Hepatocyte (in vitro differentiated cells): Measurements from ENCODE around the gene ITSN1. TPM values are rescaled to one million over a fixed set of nuclear protein-coding genes. Genes with fewer than 3 reads are reported as not detected.
"Not testable (repeated sequence)": the region's sequence is repeated elsewhere in the genome, so short reads cannot be mapped to it uniquely, and the experiment has no call there.

ENCODE experiments used
- DNase-seq: peaks from one replicate; pipeline ENCODE4 v3.0.0-alpha.2; 2016; ENCODE audit warnings: low spot score
- H2AFZ ChIP-seq: fragments of 200-600 bp; sonication (generic); 2 replicates; pipeline ENCODE4 v1.6.0; 2016; ENCODE audit warnings: antibody characterized with exemption, mild to moderate bottlenecking
- H3K27ac ChIP-seq: fragments of 200-600 bp; sonication (generic); 2 replicates; pipeline ENCODE4 v1.5.1; 2016; ENCODE audit warnings: mild to moderate bottlenecking
- H3K27me3 ChIP-seq: fragments of 200-600 bp; sonication (generic); 2 replicates; pipeline ENCODE4 v1.6.1; 2016
- H3K36me3 ChIP-seq: fragments of 200-600 bp; sonication (generic); replicated peaks from 2 replicates; pipeline ENCODE4 v1.5.1; 2016; ENCODE audit warnings: low read depth; ENCODE audit not compliant: insufficient read depth
- H3K4me1 ChIP-seq: fragments of 200-600 bp; sonication (generic); 2 replicates; pipeline ENCODE4 v1.5.1; 2016; ENCODE audit warnings: mild to moderate bottlenecking, moderate library complexity; ENCODE audit not compliant: insufficient read depth
- H3K4me2 ChIP-seq: fragments of 200-600 bp; sonication (generic); 2 replicates; pipeline ENCODE4 v1.6.0; 2016
- H3K4me3 ChIP-seq: fragments of 200-600 bp; sonication (generic); 2 replicates; pipeline ENCODE4 v1.5.1; 2016; ENCODE audit warnings: mild to moderate bottlenecking
- H3K79me2 ChIP-seq: fragments of 200-600 bp; sonication (generic); 2 replicates; pipeline ENCODE4 v1.6.0; 2017; ENCODE audit warnings: mild to moderate bottlenecking
- H3K9me2 ChIP-seq: fragments of 200-600 bp; sonication (generic); replicated peaks from 2 replicates; pipeline ENCODE4 v1.6.0; 2017; ENCODE audit warnings: mild to moderate bottlenecking; ENCODE audit not compliant: insufficient read depth
- H3K9me3 ChIP-seq: fragments of 200-600 bp; sonication (generic); 2 replicates; pipeline ENCODE4 v1.5.1; 2016; ENCODE audit warnings: low read depth, mild to moderate bottlenecking
- H4K20me1 ChIP-seq: fragments of 200-600 bp; sonication (generic); 2 replicates; pipeline ENCODE4 v1.6.0; 2016; ENCODE audit warnings: mild to moderate bottlenecking; ENCODE audit not compliant: insufficient read depth, poor library complexity, severe bottlenecking
- EZH2 ChIP-seq: fragments of 200-600 bp; sonication (generic); IDR thresholded peaks from 2 replicates; pipeline ENCODE4 v1.6.1; 2016; ENCODE audit warnings: antibody characterized with exemption, mild to moderate bottlenecking, borderline replicate concordance
- EZH2phosphoT487 ChIP-seq: fragments of 200-600 bp; sonication (generic); IDR thresholded peaks from one replicate; pipeline ENCODE4 v1.6.1; 2018; ENCODE audit warnings: antibody characterized with exemption, mild to moderate bottlenecking, low read depth, moderate library complexity; ENCODE audit not compliant: unreplicated experiment, severe bottlenecking
- WGBS: methylation state at CpG from one replicate; pipeline ENCODE4 v1.1.6; 2016; ENCODE audit warnings: low lambda C conversion rate; ENCODE audit errors: missing lambda C conversion rate; 5-methylcytosine and 5-hydroxymethylcytosine counted together
- polyA plus RNA-seq: library from polyadenylated mRNA; unstranded; fragments of >200 nt; fragmentation: Nextera tagmentation; extraction: Ambion mirVana; gene quantifications from 2 replicates; pipeline ENCODE4 v1.2.1, GENCODE V29; 2016
- total RNA-seq: library from RNA; depleted of rRNA; stranded (reverse); fragments of >200 nt; gene quantifications from 2 replicates; pipeline ENCODE4 v1.2.3, GENCODE V29; 2014
- TF ChIP-seq, protein P1 (sequence below): fragments of 200-600 bp; sonication (generic); IDR thresholded peaks from 2 replicates; pipeline ENCODE4 v1.5.1; 2016; ENCODE audit warnings: antibody characterized with exemption, mild to moderate bottlenecking; ENCODE audit not compliant: poor library complexity

ITSN1 gene
- total and polyA plus RNA-seq, 2 experiments from 2014 or later, result 43.6 to 46.0 TPM

DNA sequence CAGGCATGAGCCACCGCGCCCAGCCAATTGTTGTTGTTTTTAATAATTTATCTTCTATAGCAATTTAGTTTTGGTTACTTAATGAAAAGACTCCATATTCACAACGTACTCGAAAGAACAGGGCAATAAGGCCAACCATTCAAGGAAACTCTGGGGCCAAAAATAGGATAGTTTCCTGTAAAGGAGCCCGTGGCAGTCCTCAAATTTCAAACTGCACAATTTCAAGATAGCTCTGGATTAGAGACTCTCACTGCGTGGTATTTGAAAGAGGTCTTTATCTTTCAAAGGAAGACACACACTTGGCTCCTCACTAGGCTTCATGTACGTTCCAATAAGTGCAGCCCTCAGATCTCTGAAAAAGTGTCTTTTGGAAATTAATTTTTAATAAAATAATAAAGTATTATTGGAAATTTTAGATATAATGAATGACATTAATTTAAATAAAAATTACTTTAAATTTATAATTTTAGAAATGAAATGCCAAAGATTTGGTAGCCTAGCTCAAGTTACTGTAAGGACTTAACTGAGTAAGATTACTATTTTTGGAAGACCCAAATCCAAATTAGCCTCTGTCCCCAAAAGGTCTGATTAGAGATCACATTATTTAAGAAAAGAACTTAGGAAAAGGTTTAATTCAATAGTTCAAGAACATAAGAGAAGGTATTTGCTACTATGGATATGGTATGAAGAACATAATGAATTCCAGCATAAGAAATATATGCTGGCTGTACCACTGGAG is 31.1 kb upstream of the ITSN1 start:
- WGBS, result 93% methylated on average over 7 of the region's 7 CpGs
- H3K4me1 ChIP-seq, result no peaks in the 10 kb centered on the region
- H4K20me1 ChIP-seq, result no peaks in the 10 kb centered on the region
- H3K79me2 ChIP-seq, result no peaks in the 10 kb centered on the region
- H3K4me2 ChIP-seq, result no peak overlapping the region
- H3K9me3 ChIP-seq, result no peaks in the 10 kb centered on the region
- no peaks in the 10 kb centered on the region for H3K27me3 ChIP-seq
- H3K36me3 ChIP-seq, result no peaks in the 10 kb centered on the region
- no peak for DNase-seq
- no peak for TF ChIP-seq EZH2
- TF ChIP-seq EZH2phosphoT487, result no peak
- TF ChIP-seq, protein P1, sequence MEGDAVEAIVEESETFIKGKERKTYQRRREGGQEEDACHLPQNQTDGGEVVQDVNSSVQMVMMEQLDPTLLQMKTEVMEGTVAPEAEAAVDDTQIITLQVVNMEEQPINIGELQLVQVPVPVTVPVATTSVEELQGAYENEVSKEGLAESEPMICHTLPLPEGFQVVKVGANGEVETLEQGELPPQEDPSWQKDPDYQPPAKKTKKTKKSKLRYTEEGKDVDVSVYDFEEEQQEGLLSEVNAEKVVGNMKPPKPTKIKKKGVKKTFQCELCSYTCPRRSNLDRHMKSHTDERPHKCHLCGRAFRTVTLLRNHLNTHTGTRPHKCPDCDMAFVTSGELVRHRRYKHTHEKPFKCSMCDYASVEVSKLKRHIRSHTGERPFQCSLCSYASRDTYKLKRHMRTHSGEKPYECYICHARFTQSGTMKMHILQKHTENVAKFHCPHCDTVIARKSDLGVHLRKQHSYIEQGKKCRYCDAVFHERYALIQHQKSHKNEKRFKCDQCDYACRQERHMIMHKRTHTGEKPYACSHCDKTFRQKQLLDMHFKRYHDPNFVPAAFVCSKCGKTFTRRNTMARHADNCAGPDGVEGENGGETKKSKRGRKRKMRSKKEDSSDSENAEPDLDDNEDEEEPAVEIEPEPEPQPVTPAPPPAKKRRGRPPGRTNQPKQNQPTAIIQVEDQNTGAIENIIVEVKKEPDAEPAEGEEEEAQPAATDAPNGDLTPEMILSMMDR, result no peak
- H3K9me2 ChIP-seq, result no peaks in the 10 kb centered on the region
- no peak overlapping the region for H2AFZ ChIP-seq
- no peak overlapping the region for H3K4me3 ChIP-seq
- H3K27ac ChIP-seq, result no peak overlapping the region

DNA sequence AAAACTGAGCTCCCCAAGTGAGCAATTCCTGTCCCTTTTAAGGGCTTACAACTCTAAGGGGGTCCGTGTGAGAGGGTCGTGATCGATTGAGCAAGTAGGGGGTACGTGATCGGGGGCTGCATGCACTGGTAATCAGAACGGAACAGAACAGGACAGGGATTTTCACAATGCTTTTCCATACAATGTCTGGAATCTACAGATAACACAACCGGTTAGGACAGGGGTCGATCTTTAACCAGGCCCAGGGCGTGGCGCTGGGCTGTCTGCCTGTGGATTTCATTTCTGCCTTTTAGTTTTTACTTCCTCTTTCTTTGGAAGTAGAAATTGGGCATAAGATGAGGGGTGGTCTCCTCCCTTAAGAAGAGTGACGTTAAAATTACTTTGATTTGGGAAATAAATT is 24.7 kb upstream of the ITSN1 start:
- not testable (repeated sequence) for DNase-seq, H3K9me3 ChIP-seq, H4K20me1 ChIP-seq, H3K27ac ChIP-seq, H3K27me3 ChIP-seq, H3K36me3 ChIP-seq, H3K4me1 ChIP-seq, H3K4me2 ChIP-seq, H3K4me3 ChIP-seq, H3K79me2 ChIP-seq, H3K9me2 ChIP-seq, H2AFZ ChIP-seq
- WGBS, result 89% methylated on average over 11 of the region's 11 CpGs

DNA sequence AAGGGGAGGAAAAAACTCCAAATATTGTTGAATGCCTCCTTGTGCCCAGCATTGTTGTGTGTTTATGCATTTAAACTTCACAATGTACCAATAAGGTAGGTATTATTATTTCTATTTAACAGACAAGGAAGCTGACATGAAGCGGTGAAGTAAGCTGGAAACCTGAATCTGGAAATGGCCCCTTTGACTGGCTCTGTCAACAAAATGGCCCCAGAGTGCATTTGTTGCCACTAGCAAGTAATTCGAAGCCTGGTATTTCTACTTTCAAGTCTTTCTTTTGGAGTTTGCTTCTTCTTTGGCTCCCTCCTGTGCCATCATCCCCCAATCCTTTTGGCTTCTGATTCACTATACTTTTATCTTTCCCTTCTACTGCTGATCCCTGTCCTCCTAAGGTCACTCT is 23.9 kb upstream of the ITSN1 start:
- Histone ChIP-seq H3K36me3 (no peaks in the 10 kb centered on the region), H3K9me3 (no peaks in the 10 kb centered on the region), H4K20me1 (no peaks in the 10 kb centered on the region), H3K9me2 (no peaks in the 10 kb centered on the region), H3K4me1 (no peaks in the 10 kb centered on the region), H3K79me2 (no peaks in the 10 kb centered on the region), H3K27ac (no peak overlapping the region), H3K27me3 (no peaks in the 10 kb centered on the region), H3K4me2 (no peak overlapping the region), H3K4me3 (no peak overlapping the region), H2AFZ (no peak overlapping the region)
- WGBS, result 100% methylated on average over 2 of the region's 2 CpGs
- TF ChIP-seq, protein P1, result no peak
- no peak for TF ChIP-seq EZH2
- no peak for TF ChIP-seq EZH2phosphoT487
- DNase-seq, result no peak

DNA sequence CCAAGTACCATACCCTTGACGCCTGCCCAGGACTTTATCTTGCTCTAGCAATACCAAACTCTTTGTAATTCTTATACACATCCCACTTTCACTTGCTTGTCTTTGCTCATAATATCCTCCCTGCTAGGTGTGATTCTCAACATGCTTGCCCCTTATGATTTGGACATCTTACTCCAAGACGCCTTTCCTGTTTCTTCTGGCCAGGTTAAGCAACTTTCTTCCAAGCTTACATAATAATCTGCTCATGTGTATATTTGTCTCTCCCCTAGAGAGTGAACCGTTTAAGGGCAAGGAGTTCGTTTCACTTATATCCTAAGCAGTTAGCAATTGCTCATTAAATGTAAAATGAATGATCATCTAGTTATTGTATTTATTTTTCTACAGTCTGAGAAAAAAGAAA is 22.6 kb upstream of the ITSN1 start:
- no peaks in the 10 kb centered on the region for H3K36me3 ChIP-seq
- WGBS, result 93% methylated on average over 4 of the region's 4 CpGs
- no peaks in the 10 kb centered on the region for H3K4me1 ChIP-seq
- no peaks in the 10 kb centered on the region for H3K9me3 ChIP-seq
- TF ChIP-seq EZH2 (no peak), EZH2phosphoT487 (no peak)
- TF ChIP-seq, protein P1, result no peak
- no peaks in the 10 kb centered on the region for H4K20me1 ChIP-seq
- H3K79me2 ChIP-seq, result no peaks in the 10 kb centered on the region
- H3K27me3 ChIP-seq, result no peaks in the 10 kb centered on the region
- no peaks in the 10 kb centered on the region for H3K9me2 ChIP-seq
- H3K4me3 ChIP-seq, result no peak overlapping the region
- H3K27ac ChIP-seq, result no peak overlapping the region
- no peak for DNase-seq
- H3K4me2 ChIP-seq, result no peak overlapping the region
- H2AFZ ChIP-seq, result no peak overlapping the region
